Measurements from ENCODE around the gene DNAH1. TPM values are rescaled to one million over a fixed set of nuclear protein-coding genes. Genes with fewer than 3 reads are reported as not detected.

DNAH1 gene
- total and polyA plus RNA-seq, 9 donors, result 3.1 to 15.7 (median 7.8) TPM

- DNase-seq, result peak in 2 of 5 donors; percentile 1 to 3
- no peak for TF ChIP-seq EP300 (IDR thresholded peaks at IDR 0.05)
- no peak for TF ChIP-seq POLR2A (IDR thresholded peaks at IDR 0.05)
- TF ChIP-seq, protein P1, sequence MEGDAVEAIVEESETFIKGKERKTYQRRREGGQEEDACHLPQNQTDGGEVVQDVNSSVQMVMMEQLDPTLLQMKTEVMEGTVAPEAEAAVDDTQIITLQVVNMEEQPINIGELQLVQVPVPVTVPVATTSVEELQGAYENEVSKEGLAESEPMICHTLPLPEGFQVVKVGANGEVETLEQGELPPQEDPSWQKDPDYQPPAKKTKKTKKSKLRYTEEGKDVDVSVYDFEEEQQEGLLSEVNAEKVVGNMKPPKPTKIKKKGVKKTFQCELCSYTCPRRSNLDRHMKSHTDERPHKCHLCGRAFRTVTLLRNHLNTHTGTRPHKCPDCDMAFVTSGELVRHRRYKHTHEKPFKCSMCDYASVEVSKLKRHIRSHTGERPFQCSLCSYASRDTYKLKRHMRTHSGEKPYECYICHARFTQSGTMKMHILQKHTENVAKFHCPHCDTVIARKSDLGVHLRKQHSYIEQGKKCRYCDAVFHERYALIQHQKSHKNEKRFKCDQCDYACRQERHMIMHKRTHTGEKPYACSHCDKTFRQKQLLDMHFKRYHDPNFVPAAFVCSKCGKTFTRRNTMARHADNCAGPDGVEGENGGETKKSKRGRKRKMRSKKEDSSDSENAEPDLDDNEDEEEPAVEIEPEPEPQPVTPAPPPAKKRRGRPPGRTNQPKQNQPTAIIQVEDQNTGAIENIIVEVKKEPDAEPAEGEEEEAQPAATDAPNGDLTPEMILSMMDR (IDR thresholded peaks at IDR 0.05), result no peak
- no peak overlapping the region for H3K4me3 ChIP-seq
- 36 to 56% (median 39%) methylated on average over 5 of the region's 5 CpGs for WGBS, 3 donors
- H3K36me3 ChIP-seq, result no peaks in the 10 kb centered on the region
- intact Hi-C loops (cut with DNase I), result loop anchor here in 1 of 4 donors (10.0 kb wide), 1 partner anchor 652 kb away; no protein-coding TSS in a partner anchor
- H3K9me3 ChIP-seq, result no peaks in the 10 kb centered on the region
- H3K27me3 ChIP-seq, result no peaks in the 10 kb centered on the region
- H3K4me1 ChIP-seq (ENCODE audit: insufficient read depth), result no peaks in the 10 kb centered on the region
- H3K27ac ChIP-seq, result no peak overlapping the region
Observed at GRCh38 chr3:52423173-52423572, 107.1 kb downstream of the DNAH1 start.

GRCh38 chr3:52428151-52429005 is 112.3 kb downstream of the DNAH1 start:
- 9 to 16% (median 10%) methylated on average over 7 of the region's 7 CpGs for WGBS, 3 donors
- Histone ChIP-seq H3K36me3 (no peaks in the 10 kb centered on the region), H3K4me1 (ENCODE audit: insufficient read depth) (peaks cover under 1% of the 10 kb centered on the region), H3K27ac (no peak overlapping the region), H3K9me3 (no peaks in the 10 kb centered on the region), H3K27me3 (no peaks in the 10 kb centered on the region), H3K4me3 (no peak overlapping the region)
- DNase-seq, result peak; percentile 60 to 81 (median 65)
- TF ChIP-seq, protein P1 (IDR thresholded peaks at IDR 0.05), result peak; percentile 60 to 76 (median 74)
- TF ChIP-seq EP300 (IDR thresholded peaks at IDR 0.05), result no peak
- intact Hi-C loops (cut with DNase I), result loop anchor here in 2 of 4 donors (2.0 to 10.0 kb wide), 2 partner anchors 18 to 646 kb away; no protein-coding TSS in a partner anchor

DNA sequence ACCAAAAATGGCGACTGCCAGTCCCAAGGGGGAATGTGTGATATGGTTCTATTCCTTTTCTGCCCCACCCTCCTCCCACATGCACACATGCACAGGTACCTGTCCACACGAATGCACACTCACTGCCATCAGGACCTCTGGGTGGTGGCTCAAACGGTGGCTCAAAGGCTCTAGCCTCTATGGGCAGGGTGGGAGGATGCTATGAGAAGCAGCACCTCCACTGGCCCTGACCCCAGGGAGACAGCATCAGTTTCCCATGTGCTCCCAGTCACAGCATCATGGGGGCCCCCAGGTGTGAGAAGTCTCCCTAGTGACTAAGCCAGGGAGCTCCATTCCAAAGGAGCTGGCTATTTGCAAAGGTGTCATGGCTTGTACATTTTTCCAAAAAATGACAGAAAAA is 112.9 kb downstream of the DNAH1 start:
- DNase-seq, result peak in 2 of 5 donors; percentile 18 to 24
- Histone ChIP-seq H3K4me3 (no peak overlapping the region), H3K4me1 (ENCODE audit: insufficient read depth) (peaks cover 2% of the 10 kb centered on the region), H3K27me3 (no peaks in the 10 kb centered on the region), H3K27ac (no peak overlapping the region), H3K9me3 (no peaks in the 10 kb centered on the region), H3K36me3 (no peaks in the 10 kb centered on the region)
- intact Hi-C loops (cut with DNase I), result loop anchor here in 2 of 4 donors (2.0 to 10.0 kb wide), 2 partner anchors 18 to 646 kb away; no protein-coding TSS in a partner anchor
- TF ChIP-seq EP300 (IDR thresholded peaks at IDR 0.05) (no peak), POLR2A (IDR thresholded peaks at IDR 0.05) (no peak)
- TF ChIP-seq, protein P1 (IDR thresholded peaks at IDR 0.05), result no peak
- 45 to 54% (median 46%) methylated on average over 3 of the region's 3 CpGs for WGBS, 3 donors

DNA sequence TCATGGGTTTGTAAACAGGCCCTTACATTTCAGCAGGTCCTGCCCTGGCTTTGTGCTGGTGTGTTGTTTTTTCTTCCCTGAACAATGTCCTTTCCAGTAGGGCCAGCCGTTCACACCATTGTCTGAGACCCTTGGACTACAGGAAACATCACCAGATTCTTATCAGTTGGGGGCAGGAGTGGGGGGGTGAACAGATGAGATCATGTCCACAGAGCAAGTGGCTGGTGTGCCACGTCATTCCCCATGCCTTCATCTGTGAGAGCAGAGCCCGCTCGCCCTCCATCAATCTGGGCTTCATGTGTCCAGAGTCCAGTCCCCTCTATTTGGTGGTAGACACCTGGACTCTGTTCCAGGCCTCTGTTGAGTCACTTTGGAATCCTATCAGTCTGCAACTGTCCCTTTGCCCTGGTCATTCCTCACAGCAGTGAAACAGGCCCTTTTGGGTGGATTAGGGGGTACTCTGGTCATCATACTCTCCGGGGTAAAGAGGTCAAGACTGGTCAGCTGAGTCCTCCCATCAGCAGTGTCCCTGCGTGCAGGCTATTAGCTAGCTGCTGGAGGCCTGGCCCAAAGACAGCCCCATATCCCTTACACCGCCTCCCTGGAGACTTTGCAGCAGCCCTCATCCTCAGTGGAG is 113.8 kb downstream of the DNAH1 start:
- no peak overlapping the region for H3K4me3 ChIP-seq
- TF ChIP-seq EP300 (IDR thresholded peaks at IDR 0.05), result no peak
- no peak for TF ChIP-seq POLR2A (IDR thresholded peaks at IDR 0.05)
- TF ChIP-seq, protein P1 (IDR thresholded peaks at IDR 0.05), result no peak
- H3K27ac ChIP-seq, result no peak overlapping the region
- 85 to 89% (median 88%) methylated on average over 7 of the region's 7 CpGs for WGBS, 3 donors
- DNase-seq, result peak in 1 of 5 donors; percentile 13
- H3K36me3 ChIP-seq, result no peaks in the 10 kb centered on the region
- H3K4me1 ChIP-seq (ENCODE audit: insufficient read depth), result peaks cover 6% of the 10 kb centered on the region
- intact Hi-C loops (cut with DNase I), result loop anchor here in 2 of 4 donors (2.0 to 10.0 kb wide), 3 partner anchors 17 to 645 kb away; no protein-coding TSS in a partner anchor
- H3K9me3 ChIP-seq, result no peaks in the 10 kb centered on the region
- H3K27me3 ChIP-seq, result no peaks in the 10 kb centered on the region
